Mesothelial cell of epicardium (in vitro differentiated cells): ENCODE data around the gene E2F4. TPM values are rescaled to one million over a fixed set of nuclear protein-coding genes. Genes with fewer than 3 reads are reported as not detected.

Experiments used
- DNase-seq, 2 experiments: peaks; one replicate each; pipeline ENCODE4 v3.0.0; 2021; ENCODE audit warnings: low spot score in 2 of 2; ENCODE audit not compliant: unreplicated experiment in 2 of 2
- H3K27ac Mint-ChIP-seq: 2 replicates; pipeline ENCODE4 v1.8.0; 2021; ENCODE audit warnings: mixed read lengths
- H3K27me3 Mint-ChIP-seq: 2 replicates; pipeline ENCODE4 v1.8.0; 2021; ENCODE audit warnings: low read depth, mixed read lengths
- H3K36me3 Mint-ChIP-seq: 2 replicates; pipeline ENCODE4 v1.8.0; 2021; ENCODE audit warnings: mixed read lengths
- H3K4me1 Mint-ChIP-seq: 2 replicates; pipeline ENCODE4 v1.8.0; 2021; ENCODE audit warnings: mixed read lengths
- H3K4me3 Mint-ChIP-seq: 2 replicates; pipeline ENCODE4 v1.8.0; 2021; ENCODE audit warnings: mild to moderate bottlenecking, moderate library complexity, mixed read lengths
- H3K9me3 Mint-ChIP-seq: 2 replicates; pipeline ENCODE4 v1.8.0; 2021; ENCODE audit warnings: mixed read lengths
- total RNA-seq: library from RNA; stranded (reverse); gene quantifications from 3 replicates; pipeline ENCODE4 v1.2.1, GENCODE V29; 2021
- TF ChIP-seq, protein P1 (sequence below): fragments of 200-600 bp; sonication (generic); IDR thresholded peaks from one replicate; pipeline ENCODE4 v1.5.0; 2021; ENCODE audit warnings: antibody characterized with exemption; ENCODE audit not compliant: unreplicated experiment

E2F4 gene
- total RNA-seq, 1 donor from 2014 or later: 80.2 TPM

DNA sequence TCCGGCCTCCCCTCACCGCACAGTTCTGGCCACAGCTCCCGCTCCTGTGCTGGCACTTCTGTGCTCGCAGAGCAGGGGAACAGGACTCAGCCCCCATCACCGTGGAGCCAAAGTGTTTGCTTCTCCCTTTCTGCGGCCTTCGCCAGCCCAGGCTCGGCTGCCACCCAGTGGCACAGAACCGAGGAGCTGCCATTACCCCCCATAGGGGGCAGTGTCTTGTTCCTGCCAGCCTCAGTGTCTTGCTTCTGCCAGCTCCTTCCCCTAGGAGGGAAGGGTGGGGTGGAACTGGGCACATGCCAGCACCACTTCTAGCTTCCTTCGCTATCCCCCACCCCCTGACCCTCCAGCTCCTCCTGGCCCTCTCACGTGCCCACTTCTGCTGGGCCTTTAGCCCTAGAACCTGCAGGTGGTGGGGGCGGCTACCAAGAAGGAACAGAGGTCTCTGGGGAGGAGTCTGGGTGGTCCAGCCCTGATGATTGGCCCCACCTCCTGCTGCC lies 6.3 kb downstream of the E2F4 start:
- Mint-ChIP-seq H3K36me3 (peaks cover 16% of the 10 kb centered on the region), H3K27me3 (peaks cover 5% of the 10 kb centered on the region), H3K9me3 (no peaks in the 10 kb centered on the region), H3K27ac (no peak overlapping the region), H3K4me1 (peaks cover 14% of the 10 kb centered on the region), H3K4me3 (no peak overlapping the region)
- no peak for DNase-seq
- TF ChIP-seq, protein P1, sequence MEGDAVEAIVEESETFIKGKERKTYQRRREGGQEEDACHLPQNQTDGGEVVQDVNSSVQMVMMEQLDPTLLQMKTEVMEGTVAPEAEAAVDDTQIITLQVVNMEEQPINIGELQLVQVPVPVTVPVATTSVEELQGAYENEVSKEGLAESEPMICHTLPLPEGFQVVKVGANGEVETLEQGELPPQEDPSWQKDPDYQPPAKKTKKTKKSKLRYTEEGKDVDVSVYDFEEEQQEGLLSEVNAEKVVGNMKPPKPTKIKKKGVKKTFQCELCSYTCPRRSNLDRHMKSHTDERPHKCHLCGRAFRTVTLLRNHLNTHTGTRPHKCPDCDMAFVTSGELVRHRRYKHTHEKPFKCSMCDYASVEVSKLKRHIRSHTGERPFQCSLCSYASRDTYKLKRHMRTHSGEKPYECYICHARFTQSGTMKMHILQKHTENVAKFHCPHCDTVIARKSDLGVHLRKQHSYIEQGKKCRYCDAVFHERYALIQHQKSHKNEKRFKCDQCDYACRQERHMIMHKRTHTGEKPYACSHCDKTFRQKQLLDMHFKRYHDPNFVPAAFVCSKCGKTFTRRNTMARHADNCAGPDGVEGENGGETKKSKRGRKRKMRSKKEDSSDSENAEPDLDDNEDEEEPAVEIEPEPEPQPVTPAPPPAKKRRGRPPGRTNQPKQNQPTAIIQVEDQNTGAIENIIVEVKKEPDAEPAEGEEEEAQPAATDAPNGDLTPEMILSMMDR: peak; percentile 19

DNA sequence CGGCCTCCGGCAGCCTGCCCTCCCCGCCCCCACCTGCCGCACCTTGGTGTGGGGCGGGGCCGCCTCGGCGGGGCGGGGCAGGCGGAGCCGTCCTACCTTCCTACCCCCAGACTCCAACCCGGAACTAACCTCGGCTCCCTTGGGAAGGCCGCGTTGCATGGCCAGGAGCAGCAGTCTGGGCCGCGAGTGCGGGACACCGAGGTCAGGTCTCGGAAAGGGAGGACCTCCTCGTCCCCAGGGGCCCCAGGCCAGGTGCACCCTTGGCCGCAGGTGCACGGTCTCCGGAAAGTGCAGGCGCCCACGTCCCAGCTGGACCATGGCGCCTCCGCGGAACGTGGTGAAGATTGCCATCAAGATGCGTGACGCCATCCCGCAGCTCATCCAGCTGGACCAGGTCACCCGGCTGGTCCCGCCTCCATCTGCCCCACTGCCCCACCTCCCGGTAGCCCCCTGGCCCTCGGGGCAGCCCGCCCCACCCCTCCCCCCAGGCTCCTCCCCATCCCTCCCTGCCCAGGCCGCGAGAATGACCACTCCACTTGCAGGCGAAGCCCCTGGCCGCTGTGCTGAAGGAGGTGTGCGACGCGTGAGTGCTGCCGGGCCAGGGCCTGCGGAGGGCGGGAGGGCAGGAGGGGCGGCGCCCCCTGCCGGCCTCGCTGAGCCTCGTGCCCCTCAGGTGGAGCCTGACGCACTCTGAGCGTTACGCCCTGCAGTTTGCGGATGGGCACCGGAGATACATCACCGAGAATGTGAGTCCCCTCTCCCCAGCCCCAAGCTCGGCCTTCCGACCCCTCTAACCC lies 7.3 kb downstream of the E2F4 start, which contains the start of gene ELMO3:
Gene ELMO3, plus strand, starts transcription at position 121 of the 797 bp plus-strand sequence. Its CDS starts 196 bp downstream, at position 317.
- TF ChIP-seq, protein P1: peak; percentile 60
- H3K27ac Mint-ChIP-seq: no peak within 1 kb of the TSS
- H3K36me3 Mint-ChIP-seq: peaks cover 14% of the 10 kb centered on the region
- H3K27me3 Mint-ChIP-seq: peaks cover 5% of the 10 kb centered on the region
- peak in 1 of 2 experiments; percentile 47 for DNase-seq
- no peaks in the 10 kb centered on the region for H3K9me3 Mint-ChIP-seq
- H3K4me3 Mint-ChIP-seq: peak within 1 kb of the TSS; percentile 69
- H3K4me1 Mint-ChIP-seq: peaks cover 6% of the 10 kb centered on the region

DNA sequence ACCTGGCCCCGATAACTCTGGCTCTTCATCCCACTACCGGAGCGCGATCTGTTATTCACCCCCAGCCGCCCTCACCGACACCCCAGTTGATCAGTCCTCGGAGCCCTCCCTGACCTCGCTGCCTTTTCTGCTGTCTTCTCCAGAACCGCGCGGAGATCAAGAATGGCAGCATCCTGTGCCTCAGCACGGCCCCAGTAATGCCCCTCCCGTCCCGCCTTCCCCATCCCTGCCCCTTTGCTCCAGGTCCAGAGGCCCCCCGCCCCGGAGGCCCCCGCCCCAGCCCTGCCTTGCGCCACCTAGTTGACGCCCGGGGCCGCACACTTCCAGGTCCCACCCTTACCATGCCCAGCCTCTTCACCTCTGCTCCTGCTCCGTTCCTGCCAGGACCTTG lies 7.8 kb downstream of the E2F4 start:
- peaks cover 6% of the 10 kb centered on the region for H3K4me1 Mint-ChIP-seq
- H3K4me3 Mint-ChIP-seq: peak overlapping the region; percentile 69
- no peaks in the 10 kb centered on the region for H3K9me3 Mint-ChIP-seq
- peaks cover 5% of the 10 kb centered on the region for H3K27me3 Mint-ChIP-seq
- TF ChIP-seq, protein P1: peak; percentile 22
- peaks cover 14% of the 10 kb centered on the region for H3K36me3 Mint-ChIP-seq
- no peak overlapping the region for H3K27ac Mint-ChIP-seq
- DNase-seq: no peak

DNA sequence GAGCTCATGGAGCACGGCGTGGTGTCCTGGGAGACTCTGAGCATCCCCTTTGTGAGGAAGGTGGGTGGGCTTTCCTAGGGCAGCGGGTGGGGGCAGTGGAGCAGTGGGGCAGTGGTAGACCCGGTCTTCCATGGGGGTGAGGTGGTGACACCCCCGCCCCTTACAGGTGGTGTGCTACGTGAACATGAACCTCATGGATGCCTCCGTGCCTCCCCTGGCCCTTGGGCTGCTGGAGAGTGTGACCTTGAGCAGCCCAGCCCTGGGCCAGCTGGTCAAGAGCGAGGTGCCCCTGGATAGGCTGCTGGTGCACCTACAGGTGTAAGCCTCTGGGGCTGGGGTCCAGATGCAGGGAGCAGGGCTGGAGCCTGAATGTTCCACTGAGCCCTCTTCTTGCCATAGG lies 8.5 kb downstream of the E2F4 start:
- DNase-seq: no peak
- peaks cover 14% of the 10 kb centered on the region for H3K36me3 Mint-ChIP-seq
- TF ChIP-seq, protein P1: no peak
- H3K4me1 Mint-ChIP-seq: peaks cover 6% of the 10 kb centered on the region
- no peaks in the 10 kb centered on the region for H3K9me3 Mint-ChIP-seq
- H3K27ac Mint-ChIP-seq: no peak overlapping the region
- peak overlapping the region; percentile 69 for H3K4me3 Mint-ChIP-seq
- H3K27me3 Mint-ChIP-seq: peaks cover 5% of the 10 kb centered on the region

DNA sequence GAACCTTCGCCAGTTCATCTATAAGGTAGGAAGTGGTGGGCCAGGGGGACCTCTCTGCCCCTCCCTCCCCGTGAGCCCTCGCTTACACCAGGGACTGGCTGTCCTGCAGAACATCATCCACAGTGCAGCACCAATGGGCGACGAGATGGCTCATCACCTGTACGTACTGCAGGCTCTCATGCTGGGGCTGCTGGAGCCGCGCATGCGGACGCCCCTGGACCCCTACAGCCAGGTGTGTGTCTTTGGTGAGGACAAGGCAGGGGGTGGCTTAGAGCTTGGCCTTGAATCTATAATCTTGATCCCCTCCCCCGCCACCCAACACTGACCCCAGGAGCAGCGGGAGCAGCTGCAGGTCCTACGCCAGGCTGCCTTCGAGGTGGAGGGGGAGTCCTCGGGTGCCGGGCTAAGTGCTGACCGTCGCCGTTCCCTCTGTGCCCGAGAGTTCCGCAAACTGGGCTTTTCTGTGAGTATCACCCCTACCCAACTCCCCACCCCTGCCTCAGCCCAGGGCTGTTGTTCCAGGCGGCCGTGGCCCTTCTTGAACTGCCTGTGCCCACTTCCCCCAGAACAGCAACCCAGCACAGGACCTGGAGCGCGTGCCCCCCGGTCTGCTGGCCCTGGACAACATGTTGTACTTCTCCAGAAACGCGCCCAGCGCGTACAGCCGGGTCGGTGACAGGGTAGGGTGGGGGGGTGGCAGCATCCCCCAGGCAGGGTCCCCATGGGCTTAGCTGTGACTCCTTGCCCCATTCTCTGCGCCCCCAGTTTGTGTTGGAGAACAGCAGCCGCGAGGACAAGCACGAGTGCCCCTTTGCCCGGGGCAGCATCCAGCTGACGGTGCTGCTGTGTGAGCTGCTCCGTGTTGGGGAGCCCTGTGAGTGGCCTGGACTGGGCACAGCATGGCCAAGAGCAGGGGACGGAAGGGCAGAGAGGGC lies 9.7 kb downstream of the E2F4 start:
- H3K4me1 Mint-ChIP-seq: peaks cover 6% of the 10 kb centered on the region
- H3K27me3 Mint-ChIP-seq: peaks cover 5% of the 10 kb centered on the region
- H3K4me3 Mint-ChIP-seq: no peak overlapping the region
- no peak for DNase-seq
- H3K9me3 Mint-ChIP-seq: no peaks in the 10 kb centered on the region
- no peak overlapping the region for H3K27ac Mint-ChIP-seq
- TF ChIP-seq, protein P1: no peak
- peaks cover 3% of the 10 kb centered on the region for H3K36me3 Mint-ChIP-seq
